K562 (cell line): Measurements from ENCODE around the gene AKT3. TPM values are rescaled to one million over a fixed set of nuclear protein-coding genes. Genes with fewer than 3 reads are reported as not detected.
"Not testable (repeated sequence)": the region's sequence is repeated elsewhere in the genome, so short reads cannot be mapped to it uniquely, and the experiment has no call there.

Source experiments
- ATAC-seq: fragments of 200-7000 bp; cut with Tn5 transposase; 3 replicates; pipeline ENCODE4 v1.9.1; 2020; ENCODE audit warnings: moderate library complexity
- BruUV-seq: library from RNA; stranded (reverse); fragments of 400-500 nt; replicated peaks from 2 replicates; lab custom pipeline; 2021; lab: Mats Ljungman, UMichigan
- CTCF ChIA-PET: fragments of 300-600 bp; formaldehyde crosslinking; extraction: SDS; loops from one replicate; lab custom pipeline; 2021; ENCODE audit warnings: low intra/inter-chr PET ratio; lab: Yijun Ruan, JAX
- POLR2A ChIA-PET: fragments of 300-600, 350-650 bp; sonication (Branson Sonifier 250); formaldehyde crosslinking; extraction: SDS; loops from one replicate; lab custom pipeline; 2021; ENCODE audit warnings: antibody characterized with exemption, inconsistent platforms; lab: Yijun Ruan, JAX
- DNase-seq, 4 experiments: peaks; one replicate each; pipeline versions ENCODE4 v3.0.0 to v3.0.0-alpha.2; 2011 to 2018; ENCODE audit warnings: low spot score in 3 of 4, mixed read lengths in 3 of 4; ENCODE audit errors: extremely low read depth in 1 of 4
- FAIRE-seq: peaks from 2 replicates; lab custom pipeline; 2011; peaks lifted over from hg19 to GRCh38; lab: Jason Lieb, UNC
- H2AFZ ChIP-seq: 2 replicates; pipeline ENCODE4 v1.6.0; 2011; ENCODE audit warnings: low read depth, low read length, control low read depth, inconsistent platforms
- H3K27ac ChIP-seq: fragments of 200-600 bp; 3 replicates; pipeline ENCODE4 v1.8.0; 2011; ENCODE audit warnings: low read depth, mild to moderate bottlenecking, control low read depth, inconsistent platforms, low read length, moderate library complexity, mixed read lengths; ENCODE audit errors: extremely low read depth
- H3K27me3 ChIP-seq, 2 experiments: fragments of 300-600 bp in 1 of 2; 2 replicates in 1 of 2; 3 replicates in 1 of 2; pipeline versions ENCODE4 v1.6.0 to v1.8.0; 2011; ENCODE audit warnings: inconsistent platforms in 2 of 2, low read length in 2 of 2, mild to moderate bottlenecking in 1 of 2, mixed read lengths in 1 of 2, moderate library complexity in 1 of 2; ENCODE audit not compliant: control insufficient read depth in 2 of 2, insufficient read depth in 2 of 2
- H3K36me3 ChIP-seq: fragments of 300-600 bp; 3 replicates; pipeline ENCODE4 v1.8.0; 2011; ENCODE audit warnings: mild to moderate bottlenecking, low read length, inconsistent platforms; ENCODE audit not compliant: control insufficient read depth, insufficient read depth
- H3K4me1 ChIP-seq, 2 experiments: fragments of 200-600 bp in 1 of 2; replicated peaks in 1 of 2; 2 replicates in 1 of 2; 3 replicates in 1 of 2; pipeline versions ENCODE4 v1.5.1 to v1.8.0; 2011; ENCODE audit warnings: inconsistent platforms in 2 of 2, low read length in 2 of 2, mild to moderate bottlenecking in 1 of 2, mixed read lengths in 1 of 2, moderate library complexity in 1 of 2; ENCODE audit not compliant: control insufficient read depth in 2 of 2, insufficient read depth in 2 of 2
- H3K4me2 ChIP-seq: 2 replicates; pipeline ENCODE4 v1.6.1; 2011; ENCODE audit warnings: low read length, control low read depth, inconsistent platforms, mixed read lengths; ENCODE audit not compliant: insufficient read depth
- H3K4me3 ChIP-seq: fragments of 200-600 bp; sonication (generic), shearing (Covaris generic); 2 replicates; pipeline ENCODE4 v1.5.1; 2016; ENCODE audit warnings: control low read depth, inconsistent platforms
- H3K79me2 ChIP-seq: fragments of 200-600 bp; 3 replicates; pipeline ENCODE4 v1.8.0; 2011; ENCODE audit warnings: low read length, inconsistent platforms; ENCODE audit not compliant: control insufficient read depth, insufficient read depth
- H3K9ac ChIP-seq, 2 experiments: 2 replicates each; pipeline versions ENCODE4 v1.6.0 to v1.6.1; 2011; ENCODE audit warnings: low read depth in 2 of 2, low read length in 2 of 2, control low read depth in 1 of 2, inconsistent platforms in 1 of 2, mild to moderate bottlenecking in 1 of 2, mixed read lengths in 1 of 2; ENCODE audit not compliant: insufficient read depth in 1 of 2
- H3K9me1 ChIP-seq: one replicate; pipeline ENCODE4 v1.6.0; 2011; ENCODE audit warnings: inconsistent platforms, mild to moderate bottlenecking, low read length, moderate library complexity; ENCODE audit not compliant: control insufficient read depth, insufficient read depth
- H3K9me3 ChIP-seq: replicated peaks from 2 replicates; pipeline ENCODE4 v1.5.1; 2011; ENCODE audit warnings: low read depth, low read length, inconsistent platforms; ENCODE audit not compliant: control insufficient read depth, insufficient read depth
- H4K20me1 ChIP-seq: replicated peaks from 2 replicates; pipeline ENCODE4 v1.6.1; 2011; ENCODE audit warnings: low read length, inconsistent platforms, mixed read lengths; ENCODE audit not compliant: control insufficient read depth, insufficient read depth
- CREB1 ChIP-seq, 2 experiments: sonication (generic) in 1 of 2; formaldehyde crosslinking in 1 of 2; IDR thresholded peaks; 2 replicates each; pipeline versions ENCODE4 v1.6.1 to v1.8.0; 2012 to 2022; ENCODE audit warnings: inconsistent platforms in 1 of 2, mild to moderate bottlenecking in 1 of 2, missing genetic modification reagents in 1 of 2, moderate library complexity in 1 of 2
- ELK3 ChIP-seq: fragments of 450-650 bp; formaldehyde crosslinking; IDR thresholded peaks from 2 replicates; pipeline ENCODE4 v1.4.0; 2020; ENCODE audit warnings: mild to moderate bottlenecking
- JUND ChIP-seq, 2 experiments: IDR thresholded peaks; 2 replicates in 1 of 2; 3 replicates in 1 of 2; pipeline ENCODE4 v1.6.1; 2011; ENCODE audit warnings: borderline replicate concordance in 2 of 2, low read depth in 2 of 2, low read length in 2 of 2, improper control_type of control experiment in 1 of 2, missing biosample characterization in 1 of 2, missing genetic modification characterization in 1 of 2, missing genetic modification reagents in 1 of 2
- MAFK ChIP-seq: IDR thresholded peaks from 2 replicates; pipeline ENCODE4 v1.6.1; 2011; ENCODE audit warnings: low read length, improper control_type of control experiment
- MAX ChIP-seq: sonication (generic); formaldehyde crosslinking; IDR thresholded peaks from 2 replicates; pipeline ENCODE4 v1.9.0; 2022; ENCODE audit warnings: mild to moderate bottlenecking, missing genetic modification reagents
- U2AF2 ChIP-seq: fragments of 200-400 bp; formaldehyde crosslinking; optimal IDR thresholded peaks from 2 replicates; pipeline ENCODE3; 2017; ENCODE audit warnings: low read depth, mild to moderate bottlenecking, low read length
- ZNF584 ChIP-seq: fragments of 200-800 bp; sonication (Bioruptor generic); IDR thresholded peaks from 2 replicates; pipeline ENCODE4 v1.6.1; 2016; ENCODE audit warnings: low read depth, mild to moderate bottlenecking, missing genetic modification characterization, missing compliant biosample characterization
- WGBS: fragments of 100-300 bp; shearing (Covaris generic); methylation state at CpG from one replicate; pipeline ENCODE4 v1.1.6; 2016; ENCODE audit warnings: low coverage, mixed read lengths; ENCODE audit not compliant: insufficient coverage; ENCODE audit errors: missing lambda C conversion rate; 5-methylcytosine and 5-hydroxymethylcytosine counted together
- in situ Hi-C: fragments of 300-500 bp; cut with MboI; formaldehyde crosslinking; loops from 4 replicates; pipeline ENCODE4 v1.15.0; 2018; ENCODE audit warnings: inconsistent platforms, mixed read lengths
- intact Hi-C: fragments of 100-400 bp; cut with micrococcal nuclease; formaldehyde crosslinking; loops from 2 replicates; pipeline ENCODE4 v1.14.2; 2022
- polyA plus RNA-seq, 8 experiments: library from polyadenylated mRNA; depleted of rRNA in 4 of 8; stranded (reverse) in 5 of 8; unstranded in 3 of 8; fragments of >200 nt; fragmentation: Nextera tagmentation in 2 of 8; fragmentation: Illumina TruSeq in 1 of 8; extraction: Ambion mirVana in 2 of 8; extraction: Trizol in 1 of 8; gene quantifications; 2 replicates each; pipeline versions ENCODE4 v1.2.1 to v1.2.3, GENCODE V29; 2011 to 2014; ENCODE audit warnings: inconsistent platforms in 1 of 8, missing spikeins in 1 of 8
- total RNA-seq, 7 experiments: library from RNA; depleted of rRNA in 6 of 7; stranded (reverse); fragments of >200 nt in 6 of 7; fragmentation: Illumina TruSeq in 2 of 7; extraction: Trizol in 2 of 7; gene quantifications; 2 replicates each; pipeline versions ENCODE4 v1.2.1 to v1.2.3, GENCODE V29; 2011 to 2021; ENCODE audit warnings: low replicate concordance in 1 of 7

Gene AKT3
- total and polyA plus RNA-seq, 9 of the 15 experiments (the other 6 are each of a cell fraction or from before 2014, with no cell fraction given) = 0.04 to 0.54 (median 0.18) TPM; not detected in 1

GRCh38 chr1:243818978-243819377 is 31.1 kb downstream of the AKT3 start (continued):
- TF ChIP-seq ELK3 (no peak), JUND (IDR thresholded peaks at IDR 0.05; ENCODE audit: borderline replicate concordance, low read depth, low read length) (no peak), JUND (tag; IDR thresholded peaks at IDR 0.05; ENCODE audit: borderline replicate concordance, low read depth, low read length) (no peak)

GRCh38 chr1:243814718-243815117 is 35.3 kb downstream of the AKT3 start:
- Histone ChIP-seq H2AFZ (no peak overlapping the region), H3K9me3 (no peaks in the 10 kb centered on the region), H3K4me2 (no peak overlapping the region), H3K4me3 (no peak overlapping the region), H3K79me2 (no peaks in the 10 kb centered on the region), H3K9me1 (no peaks in the 10 kb centered on the region), H3K36me3 (no peaks in the 10 kb centered on the region), H3K9ac (no peak overlapping the region), H3K27ac (no peak overlapping the region), H3K27me3 (no peaks in the 10 kb centered on the region), H3K4me1 (no peaks in the 10 kb centered on the region), H4K20me1 (no peaks in the 10 kb centered on the region)
- peak; percentile 94 for TF ChIP-seq ZNF584
- TF ChIP-seq MAX (CRISPR knock-in tag) = no peak
- no peak for TF ChIP-seq U2AF2
- TF ChIP-seq CREB1 (IDR thresholded peaks at IDR 0.05) = no peak
- no peak for TF ChIP-seq CREB1 (CRISPR knock-in tag; IDR thresholded peaks at IDR 0.05)
- no peak for TF ChIP-seq MAFK
- ChIA-PET CTCF (no interaction called here), POLR2A (no interaction called here)
- 0% methylated on average over 1 of the region's 1 CpG for WGBS
- FAIRE-seq (no peak), DNase-seq (no peak), ATAC-seq (no peak)
- BruUV-seq = no TSS peak
- in situ Hi-C loops (no loop called here), intact Hi-C loops (no loop called here)

DNA sequence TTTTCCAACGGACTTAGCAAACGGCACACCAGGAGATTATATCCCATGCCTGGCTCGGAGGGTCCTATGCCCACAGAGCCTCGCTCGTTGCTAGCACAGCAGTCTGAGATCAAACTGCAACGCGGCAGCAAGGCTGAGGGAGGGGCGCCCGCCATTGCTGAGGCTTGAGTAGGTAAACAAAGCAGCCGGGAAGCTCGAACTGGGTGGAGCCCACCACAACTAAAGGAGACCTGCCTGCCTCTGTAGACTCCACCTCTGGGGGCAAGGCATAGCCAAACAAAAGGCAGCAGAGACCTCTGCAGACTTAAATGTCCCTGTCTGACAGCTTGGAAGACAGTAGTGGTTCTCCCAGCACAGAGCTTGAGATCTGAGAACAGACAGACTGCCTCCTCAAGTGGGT is 42.7 kb downstream of the AKT3 start:
- H3K4me3 ChIP-seq, FAIRE-seq, H2AFZ ChIP-seq, POLR2A ChIA-PET, intact Hi-C loops, H3K27me3 ChIP-seq, in situ Hi-C loops, ATAC-seq, H3K4me2 ChIP-seq, CTCF ChIA-PET, BruUV-seq, H3K79me2 ChIP-seq, H3K9ac ChIP-seq, DNase-seq, H3K9me1 ChIP-seq, H4K20me1 ChIP-seq, H3K27ac ChIP-seq, H3K36me3 ChIP-seq, H3K4me1 ChIP-seq, H3K9me3 ChIP-seq: not testable (repeated sequence)
- WGBS = under 1% methylated on average over 11 of the region's 11 CpGs
